Neural crest cell (in vitro differentiated cells): ENCODE data around the gene ACACA. TPM values are rescaled to one million over a fixed set of nuclear protein-coding genes. Genes with fewer than 3 reads are reported as not detected.
A peak's percentile ranks its signal among the peaks of the same experiment; 100 is the strongest.

ENCODE experiments used
- DNase-seq: peaks from one replicate; pipeline ENCODE4 v3.0.0; 2021; ENCODE audit warnings: low read depth, mixed read lengths, low spot score
- H3K27ac Mint-ChIP-seq: one replicate; pipeline ENCODE4 v1.8.0; 2021; ENCODE audit warnings: mild to moderate bottlenecking, mixed read lengths; ENCODE audit not compliant: unreplicated experiment
- H3K27me3 Mint-ChIP-seq: 2 replicates; pipeline ENCODE4 v1.8.0; 2021; ENCODE audit warnings: low read depth, mild to moderate bottlenecking, mixed read lengths
- H3K36me3 Mint-ChIP-seq: 2 replicates; pipeline ENCODE4 v1.8.0; 2021; ENCODE audit warnings: low read depth, mild to moderate bottlenecking, mixed read lengths
- H3K4me1 Mint-ChIP-seq: 2 replicates; pipeline ENCODE4 v1.8.0; 2021; ENCODE audit warnings: mixed read lengths
- H3K4me3 Mint-ChIP-seq: one replicate; pipeline ENCODE4 v1.8.0; 2021; ENCODE audit warnings: mild to moderate bottlenecking, mixed read lengths
- H3K9me3 Mint-ChIP-seq: 2 replicates; pipeline ENCODE4 v1.8.0; 2021; ENCODE audit warnings: mixed read lengths
- CTCF ChIP-seq: fragments of 200-600 bp; sonication (generic); conservative IDR thresholded peaks from 2 replicates; pipeline ENCODE4 v1.5.0; 2021; ENCODE audit warnings: antibody characterized with exemption, mild to moderate bottlenecking
- total RNA-seq: library from RNA; stranded (reverse); gene quantifications from 2 replicates; pipeline ENCODE4 v1.2.1, GENCODE V29; 2021

Gene ACACA
- total RNA-seq, 1 donor from 2014 or later, result 211 TPM

- no peaks in the 10 kb centered on the region for H3K4me1 Mint-ChIP-seq
- H3K36me3 Mint-ChIP-seq, result peaks cover 11% of the 10 kb centered on the region
- H3K4me3 Mint-ChIP-seq, result no peak overlapping the region
- TF ChIP-seq CTCF, result no peak
- no peak overlapping the region for H3K27ac Mint-ChIP-seq
- no peaks in the 10 kb centered on the region for H3K9me3 Mint-ChIP-seq
- no peaks in the 10 kb centered on the region for H3K27me3 Mint-ChIP-seq
- DNase-seq, result no peak
These were observed 215.4 kb downstream of the ACACA start for GRCh38 chr17:37191219-37191618.

GRCh38 chr17:37190493-37190892 lies 216.1 kb downstream of the ACACA start:
- Mint-ChIP-seq H3K36me3 (peaks cover 13% of the 10 kb centered on the region), H3K4me1 (no peaks in the 10 kb centered on the region), H3K27me3 (no peaks in the 10 kb centered on the region), H3K27ac (no peak overlapping the region), H3K9me3 (no peaks in the 10 kb centered on the region), H3K4me3 (no peak overlapping the region)
- no peak for DNase-seq
- peak; percentile 50 for TF ChIP-seq CTCF

GRCh38 chr17:37188157-37188556 lies 218.5 kb downstream of the ACACA start:
- Mint-ChIP-seq H3K36me3 (peaks cover 10% of the 10 kb centered on the region), H3K27ac (no peak overlapping the region), H3K4me3 (no peak overlapping the region), H3K4me1 (no peaks in the 10 kb centered on the region), H3K27me3 (no peaks in the 10 kb centered on the region), H3K9me3 (no peaks in the 10 kb centered on the region)
- no peak for TF ChIP-seq CTCF
- no peak for DNase-seq

- TF ChIP-seq CTCF, result no peak
- Mint-ChIP-seq H3K4me1 (no peaks in the 10 kb centered on the region), H3K27me3 (no peaks in the 10 kb centered on the region), H3K4me3 (no peak overlapping the region), H3K27ac (no peak overlapping the region), H3K9me3 (no peaks in the 10 kb centered on the region), H3K36me3 (peaks cover 10% of the 10 kb centered on the region)
- no peak for DNase-seq
These were observed 219.4 kb downstream of the ACACA start for GRCh38 chr17:37187262-37187661.

GRCh38 chr17:37182786-37183465 lies 223.7 kb downstream of the ACACA start:
- Mint-ChIP-seq H3K36me3 (peaks cover 16% of the 10 kb centered on the region), H3K27me3 (no peaks in the 10 kb centered on the region), H3K9me3 (no peaks in the 10 kb centered on the region), H3K4me3 (no peak overlapping the region), H3K27ac (no peak overlapping the region), H3K4me1 (peaks cover 3% of the 10 kb centered on the region)
- no peak for DNase-seq
- no peak for TF ChIP-seq CTCF
